PC-9 (cell line): ENCODE measurements around the gene AKAP11. TPM values are rescaled to one million over a fixed set of nuclear protein-coding genes. Genes with fewer than 3 reads are reported as not detected.

Experiments used
- BruUV-seq: library from RNA; stranded (reverse); fragments of 400-500 nt; replicated peaks from 2 replicates; lab custom pipeline; 2021; lab: Mats Ljungman, UMichigan
- CTCF ChIA-PET: fragments of 300-600 bp; sonication (Branson Sonifier 250); formaldehyde crosslinking; loops from one replicate; lab custom pipeline; 2022; ENCODE audit warnings: antibody characterized with exemption; lab: Charles Lee
- POLR2A ChIA-PET: fragments of 300-600 bp; sonication (Branson Sonifier 250); formaldehyde crosslinking; loops from one replicate; lab custom pipeline; 2022; ENCODE audit warnings: antibody characterized with exemption; ENCODE audit not compliant: unreplicated experiment; lab: Charles Lee
- DNase-seq, 2 experiments: peaks; one replicate each; pipeline versions ENCODE4 v3.0.0 to v3.0.0-alpha.2; 2015 to 2022; ENCODE audit warnings: mixed read lengths in 1 of 2
- H2AFZ ChIP-seq: fragments of 200-600 bp; sonication (generic); 2 replicates; pipeline ENCODE4 v1.8.1; 2017; ENCODE audit warnings: antibody characterized with exemption
- H3F3A ChIP-seq: fragments of 200-600 bp; sonication (generic); 2 replicates; pipeline ENCODE4 v1.8.1; 2017; ENCODE audit warnings: antibody characterized with exemption, mild to moderate bottlenecking, low read depth; ENCODE audit not compliant: insufficient read depth
- H3K27ac ChIP-seq: fragments of 200-600 bp; sonication (generic); 2 replicates; pipeline ENCODE4 v1.6.1; 2016; ENCODE audit warnings: mixed run types
- H3K27me3 ChIP-seq: fragments of 200-600 bp; sonication (generic); 2 replicates; pipeline ENCODE4 v1.6.1; 2016; ENCODE audit warnings: low read depth, mixed run types; ENCODE audit not compliant: insufficient read depth
- H3K36me3 ChIP-seq: fragments of 200-600 bp; sonication (generic); 2 replicates; pipeline ENCODE4 v1.6.1; 2016; ENCODE audit warnings: low read depth, mixed run types
- H3K4me1 ChIP-seq: fragments of 200-600 bp; sonication (generic); replicated peaks from 2 replicates; pipeline ENCODE4 v1.6.1; 2016; ENCODE audit warnings: mixed run types; ENCODE audit not compliant: insufficient read depth
- H3K4me2 ChIP-seq: fragments of 200-600 bp; sonication (generic); 2 replicates; pipeline ENCODE4 v1.6.1; 2017; ENCODE audit warnings: mixed run types
- H3K4me3 ChIP-seq: fragments of 200-600 bp; sonication (generic); 2 replicates; pipeline ENCODE4 v1.6.1; 2016; ENCODE audit warnings: mixed run types
- H3K79me2 ChIP-seq: fragments of 200-600 bp; sonication (generic); 2 replicates; pipeline ENCODE4 v1.6.1; 2017; ENCODE audit warnings: low read depth, mixed run types
- H3K9me2 ChIP-seq: fragments of 200-600 bp; sonication (generic); 2 replicates; pipeline ENCODE4 v1.8.1; 2017; ENCODE audit warnings: mild to moderate bottlenecking; ENCODE audit not compliant: insufficient read depth
- H3K9me3 ChIP-seq: fragments of 200-600 bp; sonication (generic); 2 replicates; pipeline ENCODE4 v1.8.1; 2016; ENCODE audit warnings: low read depth; ENCODE audit not compliant: insufficient read depth
- H4K20me1 ChIP-seq: fragments of 200-600 bp; sonication (generic); 2 replicates; pipeline ENCODE4 v1.8.1; 2017; ENCODE audit not compliant: insufficient read depth
- EZH2 ChIP-seq: fragments of 200-600 bp; sonication (generic); IDR thresholded peaks from 2 replicates; pipeline ENCODE4 v1.8.0; 2017; ENCODE audit warnings: antibody characterized with exemption, low read depth
- intact Hi-C: fragments of 100-400 bp; cut with micrococcal nuclease; formaldehyde crosslinking; loops from one replicate; pipeline ENCODE4 v1.10.0; 2022; ENCODE audit not compliant: unreplicated experiment
- total RNA-seq: library from RNA; stranded (reverse); gene quantifications from 2 replicates; pipeline ENCODE4 v1.2.3, GENCODE V29; 2021
- TF ChIP-seq, protein P1 (sequence below): fragments of 200-600 bp; sonication (generic); conservative IDR thresholded peaks from 2 replicates; pipeline ENCODE4 v1.6.1; 2017; ENCODE audit warnings: mixed run types, antibody characterized with exemption, mild to moderate bottlenecking, moderate library complexity

AKAP11 gene
- total RNA-seq, 1 experiment from 2014 or later, result 15.9 TPM

DNA sequence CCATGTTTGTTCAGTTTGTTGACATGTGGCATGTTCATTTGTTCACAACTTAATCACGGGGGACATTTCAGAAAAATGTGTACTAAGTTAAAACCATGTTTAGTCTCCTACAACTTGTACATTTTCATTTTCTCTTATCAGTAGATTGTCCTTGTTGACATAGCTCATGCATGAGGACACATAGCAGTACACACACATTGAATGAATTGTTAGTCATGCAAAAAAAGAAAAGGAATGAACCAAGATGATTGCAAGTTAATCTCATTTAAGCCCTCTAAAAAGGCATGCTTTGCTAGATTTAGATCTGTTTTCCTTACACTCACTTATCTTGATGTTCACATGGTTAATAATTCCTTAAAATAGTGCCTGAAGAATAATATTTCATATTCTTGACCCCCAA lies 38.2 kb upstream of the AKAP11 start:
- Histone ChIP-seq H4K20me1 (no peaks in the 10 kb centered on the region), H3K9me3 (no peaks in the 10 kb centered on the region), H3K36me3 (no peaks in the 10 kb centered on the region), H2AFZ (no peak overlapping the region), H3K4me2 (no peak overlapping the region), H3F3A (peaks cover 5% of the 10 kb centered on the region), H3K4me1 (peaks cover 9% of the 10 kb centered on the region; the same call in 1 of the 2 replicates), H3K9me2 (no peaks in the 10 kb centered on the region), H3K27ac (no peak overlapping the region), H3K27me3 (no peaks in the 10 kb centered on the region), H3K79me2 (no peaks in the 10 kb centered on the region), H3K4me3 (no peak overlapping the region)
- ChIA-PET POLR2A (no interaction called here), CTCF (no interaction called here)
- no TSS peak for BruUV-seq
- no peak for DNase-seq
- TF ChIP-seq, protein P1, sequence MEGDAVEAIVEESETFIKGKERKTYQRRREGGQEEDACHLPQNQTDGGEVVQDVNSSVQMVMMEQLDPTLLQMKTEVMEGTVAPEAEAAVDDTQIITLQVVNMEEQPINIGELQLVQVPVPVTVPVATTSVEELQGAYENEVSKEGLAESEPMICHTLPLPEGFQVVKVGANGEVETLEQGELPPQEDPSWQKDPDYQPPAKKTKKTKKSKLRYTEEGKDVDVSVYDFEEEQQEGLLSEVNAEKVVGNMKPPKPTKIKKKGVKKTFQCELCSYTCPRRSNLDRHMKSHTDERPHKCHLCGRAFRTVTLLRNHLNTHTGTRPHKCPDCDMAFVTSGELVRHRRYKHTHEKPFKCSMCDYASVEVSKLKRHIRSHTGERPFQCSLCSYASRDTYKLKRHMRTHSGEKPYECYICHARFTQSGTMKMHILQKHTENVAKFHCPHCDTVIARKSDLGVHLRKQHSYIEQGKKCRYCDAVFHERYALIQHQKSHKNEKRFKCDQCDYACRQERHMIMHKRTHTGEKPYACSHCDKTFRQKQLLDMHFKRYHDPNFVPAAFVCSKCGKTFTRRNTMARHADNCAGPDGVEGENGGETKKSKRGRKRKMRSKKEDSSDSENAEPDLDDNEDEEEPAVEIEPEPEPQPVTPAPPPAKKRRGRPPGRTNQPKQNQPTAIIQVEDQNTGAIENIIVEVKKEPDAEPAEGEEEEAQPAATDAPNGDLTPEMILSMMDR, result no peak
- no peak for TF ChIP-seq EZH2
- intact Hi-C loops, result no loop called here

DNA sequence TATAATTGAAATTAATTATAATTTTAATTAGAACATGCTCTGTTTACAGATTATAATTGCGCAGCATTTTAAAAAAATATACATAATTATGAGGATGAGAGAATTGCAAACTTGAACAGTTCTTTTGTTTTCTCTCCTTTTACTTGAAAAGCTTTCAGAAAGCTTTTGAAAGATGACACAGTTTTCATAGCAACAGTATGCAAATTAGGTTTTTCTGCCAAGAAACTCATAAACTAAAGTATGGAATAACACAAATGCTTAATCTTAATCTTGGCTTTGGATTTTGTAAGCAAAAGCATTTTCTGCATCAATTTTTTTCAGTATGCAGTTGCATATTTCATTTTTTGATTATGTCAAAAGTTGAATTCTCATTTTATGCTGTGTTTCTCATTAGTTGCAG lies 32.8 kb upstream of the AKAP11 start:
- DNase-seq, result no peak
- Histone ChIP-seq H3K4me2 (no peak overlapping the region), H3K36me3 (no peaks in the 10 kb centered on the region), H3K9me2 (no peaks in the 10 kb centered on the region), H3K4me1 (no peaks in the 10 kb centered on the region), H3K79me2 (no peaks in the 10 kb centered on the region), H2AFZ (no peak overlapping the region), H3F3A (no peaks in the 10 kb centered on the region), H3K27me3 (no peaks in the 10 kb centered on the region), H4K20me1 (no peaks in the 10 kb centered on the region), H3K4me3 (no peak overlapping the region), H3K27ac (no peak overlapping the region), H3K9me3 (no peaks in the 10 kb centered on the region)
- no peak for TF ChIP-seq EZH2
- TF ChIP-seq, protein P1, result no peak
- intact Hi-C loops, result no loop called here
- no TSS peak for BruUV-seq
- ChIA-PET POLR2A (no interaction called here), CTCF (no interaction called here)

DNA sequence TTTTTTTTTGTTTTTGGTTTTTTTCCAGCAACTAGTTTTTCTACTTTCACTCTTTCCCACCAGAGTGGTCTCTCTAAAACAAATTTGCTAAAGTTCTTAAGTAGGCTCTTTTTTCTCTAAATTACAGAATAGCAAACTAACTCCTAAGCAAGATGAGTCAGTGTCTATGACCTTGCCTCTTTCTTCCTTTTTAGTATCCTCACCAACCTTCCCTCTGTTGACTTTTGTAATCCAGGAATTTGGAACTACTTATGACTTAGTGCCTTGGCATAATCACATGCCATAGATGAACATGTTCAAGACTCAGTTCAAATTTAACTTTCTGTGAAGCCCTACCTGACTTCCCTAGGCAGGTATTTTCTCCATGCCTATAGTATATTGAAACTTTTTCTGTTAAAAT lies 32.3 kb upstream of the AKAP11 start:
- POLR2A ChIA-PET, result no interaction called here
- no peak overlapping the region for H2AFZ ChIP-seq
- TF ChIP-seq, protein P1, result no peak
- H3K36me3 ChIP-seq, result no peaks in the 10 kb centered on the region
- H3K27me3 ChIP-seq, result no peaks in the 10 kb centered on the region
- H3F3A ChIP-seq, result no peaks in the 10 kb centered on the region
- H3K79me2 ChIP-seq, result no peaks in the 10 kb centered on the region
- no peak overlapping the region for H3K27ac ChIP-seq
- H3K9me2 ChIP-seq, result no peaks in the 10 kb centered on the region
- intact Hi-C loops, result no loop called here
- H3K4me2 ChIP-seq, result no peak overlapping the region
- no TSS peak for BruUV-seq
- no peak for DNase-seq
- CTCF ChIA-PET, result no interaction called here
- H3K4me3 ChIP-seq, result no peak overlapping the region
- H3K4me1 ChIP-seq, result no peaks in the 10 kb centered on the region
- no peaks in the 10 kb centered on the region for H3K9me3 ChIP-seq
- no peaks in the 10 kb centered on the region for H4K20me1 ChIP-seq
